NCI-H1092 (cell line): Measurements from ENCODE around the gene MYO18B.

Source experiments
- DNase-seq: peaks from one replicate; lab custom pipeline; 2025; lab: John Stamatoyannopoulos, UW

Gene MYO18B

DNA sequence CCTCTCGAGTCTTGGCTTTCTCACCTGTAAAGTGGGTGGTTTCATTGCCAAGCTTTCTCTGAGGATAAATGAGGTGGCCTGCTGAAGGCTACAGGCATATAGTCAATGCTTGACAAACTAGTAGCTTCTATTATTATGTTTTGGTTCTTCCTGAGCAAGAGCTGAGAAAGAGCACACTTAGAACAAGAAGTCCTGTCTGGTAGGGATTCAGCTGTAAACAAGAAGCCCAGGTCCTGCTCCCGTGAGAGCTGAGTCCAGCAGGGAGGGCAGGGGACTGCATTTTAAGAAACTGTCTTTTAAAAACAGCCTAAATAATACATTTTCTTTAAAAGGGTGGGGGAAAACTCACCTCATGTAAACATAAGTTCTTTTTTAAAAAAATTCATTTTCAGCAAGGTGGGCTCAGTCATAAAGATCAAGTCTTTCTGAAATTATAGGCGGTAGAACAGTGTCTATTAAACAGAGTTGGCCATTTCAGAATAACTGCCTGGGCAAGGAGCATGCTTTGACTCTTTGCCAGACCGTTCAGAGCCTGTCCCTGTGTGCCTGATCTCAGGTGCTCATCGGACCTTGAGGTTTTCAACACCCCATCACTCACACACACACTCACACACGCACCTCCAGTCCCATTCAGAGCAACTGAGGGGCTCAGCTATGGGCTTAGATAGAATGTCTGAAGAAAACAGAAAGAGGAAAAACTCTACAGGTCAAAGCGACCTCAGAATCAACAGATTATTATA, 29.2 kb upstream of the MYO18B start:
- no peak for DNase-seq

DNA sequence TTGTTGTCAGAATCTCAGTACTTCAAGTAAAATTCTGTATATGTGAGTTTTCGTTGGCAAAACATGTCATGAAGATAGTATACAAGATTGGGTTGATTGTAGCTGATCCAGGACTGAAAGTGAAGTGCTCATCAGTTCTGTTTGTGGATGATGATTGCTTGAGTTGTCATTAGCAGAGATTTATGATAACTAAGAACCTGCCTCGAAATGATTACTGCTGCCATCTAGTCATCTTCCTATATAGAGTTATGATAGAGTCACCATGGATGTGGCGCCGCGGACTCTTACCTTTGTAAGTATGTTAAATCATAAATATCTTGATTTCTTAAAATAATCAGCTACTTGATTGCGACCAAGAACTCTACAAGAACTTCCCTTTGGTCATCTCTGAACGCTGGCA, 27.9 kb upstream of the MYO18B start:
- DNase-seq = no peak

DNA sequence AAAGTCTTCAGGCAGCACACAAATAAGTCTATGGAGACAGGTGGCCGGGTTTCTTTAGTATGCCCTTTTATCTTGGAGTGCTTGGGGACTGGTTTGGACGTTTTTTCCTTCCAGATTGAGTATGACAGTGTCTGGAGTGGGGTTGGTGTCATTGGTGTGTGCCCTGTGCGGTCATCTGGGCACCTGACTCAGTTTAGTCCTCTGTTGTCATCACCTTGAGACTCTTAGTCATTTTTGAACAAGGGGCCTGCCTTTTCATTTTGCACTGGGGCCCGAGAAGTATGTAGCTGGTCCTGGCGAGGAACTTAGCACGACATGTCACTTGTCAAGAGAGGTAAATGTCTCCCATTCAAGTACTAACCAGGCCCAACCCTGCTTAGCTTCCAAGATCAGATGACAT, 27.2 kb upstream of the MYO18B start:
- no peak for DNase-seq

GRCh38 chr22:25716637-25717036, 25.4 kb upstream of the MYO18B start:
- DNase-seq = no peak

GRCh38 chr22:25718135-25718840, 23.7 kb upstream of the MYO18B start:
- no peak for DNase-seq

DNA sequence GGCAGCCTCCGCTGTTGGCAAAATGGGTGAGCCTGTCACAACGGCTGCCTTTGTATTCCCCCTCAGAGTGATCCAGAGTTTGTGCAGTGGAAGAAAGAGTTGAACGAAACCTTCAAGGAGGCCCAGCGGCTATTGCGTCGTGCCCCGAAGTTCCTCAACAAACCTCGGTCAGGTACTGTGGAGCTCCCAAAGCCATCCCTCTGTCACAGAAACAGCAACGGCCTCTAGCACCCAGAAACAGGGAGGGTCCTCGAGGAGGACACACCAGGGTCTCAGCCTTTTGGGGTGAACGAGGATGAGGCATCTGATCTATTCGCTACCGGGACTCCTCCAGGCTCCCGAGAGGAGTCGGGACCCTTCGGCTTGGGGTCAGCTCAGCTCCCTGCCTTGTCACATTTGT, 19.8 kb upstream of the MYO18B start:
- DNase-seq = no peak

- no peak for DNase-seq
These were observed 19.4 kb upstream of the MYO18B start for GRCh38 chr22:25722626-25723025.

- DNase-seq = no peak
These were observed 15.7 kb upstream of the MYO18B start for GRCh38 chr22:25726241-25726640.

DNA sequence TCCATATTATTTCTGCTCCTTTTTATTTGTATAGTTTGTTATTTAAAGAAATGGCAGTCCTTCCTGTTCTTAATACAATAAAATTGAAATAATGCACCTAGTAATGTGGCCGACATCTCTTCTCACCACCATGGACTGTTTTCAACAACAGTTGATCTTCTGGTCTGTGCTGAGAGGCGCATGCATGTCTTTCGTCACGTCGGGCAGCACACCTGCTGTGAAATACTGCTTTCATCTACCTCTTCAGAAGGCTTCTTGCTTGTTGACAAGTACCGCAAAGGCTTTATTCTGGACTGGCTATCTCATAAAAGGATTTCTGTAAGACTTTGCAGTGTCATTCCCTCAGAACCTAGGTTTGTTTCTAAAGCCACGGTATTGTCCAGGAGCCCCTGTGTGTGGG, 13.9 kb upstream of the MYO18B start:
- no peak for DNase-seq

DNA sequence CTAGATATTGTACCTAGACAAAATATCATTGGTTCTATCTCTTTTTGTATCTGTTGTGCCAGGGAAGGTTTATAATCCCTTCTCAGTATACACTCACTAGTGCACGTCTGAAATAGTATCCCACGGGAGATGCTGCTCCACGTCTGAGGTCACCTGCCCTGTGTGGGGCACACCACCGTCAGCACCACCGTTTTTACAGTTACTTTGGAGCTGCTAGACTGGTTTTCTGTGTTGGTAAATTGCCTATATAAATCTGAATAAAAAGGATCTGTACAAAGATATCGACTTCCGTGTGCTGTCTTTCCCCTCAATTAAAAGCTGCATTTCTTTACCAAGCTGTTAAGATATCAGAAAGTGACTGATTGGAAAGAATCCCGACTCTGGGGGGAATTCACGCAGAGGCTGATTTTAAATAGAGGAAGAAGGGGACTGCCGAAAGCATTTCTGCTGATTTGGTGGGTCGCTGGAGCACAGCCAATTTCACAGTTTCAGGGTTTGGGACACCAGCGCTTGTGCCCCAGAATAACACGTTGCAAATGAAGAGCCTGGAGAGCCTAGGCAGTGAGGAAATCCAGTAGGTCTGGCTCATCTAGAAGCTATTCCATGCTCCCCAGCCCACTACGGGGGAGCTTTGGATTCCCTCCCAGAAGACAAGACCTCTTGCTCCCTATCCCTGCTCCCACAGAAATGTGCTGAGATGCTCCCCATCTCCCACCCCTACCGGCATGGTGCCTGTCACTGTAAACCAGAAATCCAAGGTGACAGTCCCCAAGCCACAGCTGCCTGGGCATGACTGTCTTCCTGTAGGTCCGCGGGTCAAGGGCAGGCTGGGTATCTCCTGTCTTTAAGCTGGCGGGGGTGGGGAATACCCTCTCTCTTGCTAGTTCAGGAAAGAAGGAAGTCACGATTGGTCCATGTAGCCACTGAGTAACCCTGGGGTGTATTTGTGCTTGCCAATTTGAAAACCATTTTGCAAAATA, 12.7 kb upstream of the MYO18B start:
- no peak for DNase-seq

DNA sequence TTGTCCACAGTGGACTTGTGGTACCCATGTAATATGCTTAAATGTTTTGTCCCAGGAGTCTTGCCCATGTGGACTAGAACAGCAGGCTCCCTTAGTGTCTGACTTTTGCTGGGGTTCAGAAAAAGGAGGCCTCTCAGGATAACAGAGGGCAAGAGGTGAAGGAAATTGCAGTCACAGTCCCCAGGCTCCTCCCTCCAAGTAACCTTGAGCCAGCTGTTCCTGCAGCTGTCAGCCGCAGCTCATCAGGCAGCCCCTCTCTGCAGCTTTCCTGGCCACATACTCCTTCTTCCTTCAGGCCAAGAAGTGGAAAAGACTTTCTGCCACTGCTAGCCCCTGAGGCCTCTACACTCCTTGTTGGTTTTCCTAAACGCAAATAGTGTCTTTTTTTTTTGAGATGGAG, 6.3 kb upstream of the MYO18B start:
- no peak for DNase-seq

GRCh38 chr22:25736378-25737011, 5.5 kb upstream of the MYO18B start:
- no peak for DNase-seq

DNA sequence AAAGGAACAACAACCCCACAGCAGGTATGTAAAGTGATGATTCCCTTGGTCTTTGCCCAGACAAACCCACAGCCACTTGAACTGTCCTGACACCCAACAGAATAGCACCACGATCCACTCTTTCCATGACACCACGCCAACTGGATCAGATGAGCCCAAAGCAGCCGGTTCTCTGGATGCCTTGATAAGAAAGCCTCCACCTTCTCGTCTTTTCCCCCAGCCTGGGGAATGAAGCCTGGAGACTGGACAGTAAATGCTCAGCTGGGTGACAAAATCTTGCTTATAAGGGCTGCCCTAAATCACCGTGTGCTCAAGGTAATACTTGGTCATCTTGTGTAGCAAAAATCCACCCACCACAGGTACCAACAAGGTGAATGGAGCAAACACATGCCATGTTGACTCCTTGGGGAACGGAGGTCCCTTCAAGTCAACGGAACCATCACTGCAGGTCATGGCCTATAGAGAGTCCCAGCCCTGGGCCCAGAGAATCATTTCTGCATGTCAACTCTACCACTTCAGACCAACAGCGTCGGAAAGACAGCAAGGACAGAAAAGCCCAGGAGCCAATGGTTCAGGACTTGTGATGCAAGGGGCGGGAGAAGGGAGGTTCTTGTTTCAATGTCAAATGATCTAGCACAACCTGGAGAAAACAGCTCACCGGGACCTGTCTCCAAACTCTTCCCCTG, 2.2 kb upstream of the MYO18B start:
- DNase-seq = no peak

- DNase-seq = no peak
These were observed 1.1 kb downstream of the MYO18B start for GRCh38 chr22:25742918-25743708.

- no peak for DNase-seq
These were observed 2.7 kb downstream of the MYO18B start for GRCh38 chr22:25744694-25745093.

GRCh38 chr22:25745341-25746011, 3.5 kb downstream of the MYO18B start:
- no peak for DNase-seq

DNA sequence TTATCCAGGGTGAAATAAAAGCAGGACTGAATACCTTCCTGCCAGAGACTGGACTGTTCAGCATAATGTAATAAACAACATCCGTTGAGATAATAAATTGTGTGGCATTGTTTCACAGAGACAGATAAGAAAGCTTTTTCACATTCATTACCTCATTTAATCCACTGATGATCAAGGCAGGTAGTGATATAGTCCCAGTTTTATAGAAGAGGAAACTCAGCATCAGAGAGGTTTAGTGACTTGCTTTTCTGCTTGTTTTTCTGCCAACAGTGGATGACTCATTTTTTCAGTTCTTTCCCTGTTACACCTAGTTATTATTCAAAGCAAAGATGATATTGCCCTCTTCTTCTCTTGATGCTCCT, 4.0 kb downstream of the MYO18B start:
- DNase-seq = no peak

- no peak for DNase-seq
These were observed 5.4 kb downstream of the MYO18B start for GRCh38 chr22:25747245-25747944.

DNA sequence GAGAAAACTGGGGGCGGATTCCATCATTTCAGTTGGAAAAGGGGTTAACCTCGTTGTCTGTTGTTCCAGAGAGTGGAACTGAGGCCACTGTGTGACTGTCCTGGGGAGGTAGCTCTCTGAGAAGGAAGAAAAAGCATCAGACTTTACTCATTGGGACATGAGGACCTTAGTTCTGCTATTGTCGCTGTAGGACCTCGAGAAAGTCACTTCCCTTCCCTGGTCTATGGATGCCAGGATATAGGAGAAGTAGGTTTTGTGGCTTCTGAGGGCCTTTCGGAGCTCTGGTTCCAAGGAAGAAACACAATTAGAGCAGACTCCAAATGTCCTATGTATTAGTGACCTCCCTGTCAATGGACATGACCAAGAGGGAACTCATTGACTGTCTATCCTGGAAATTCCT, 6.2 kb downstream of the MYO18B start:
- no peak for DNase-seq

- no peak for DNase-seq
These were observed 6.7 kb downstream of the MYO18B start for GRCh38 chr22:25748704-25749103.
